Measurements from ENCODE around the gene MARF1. TPM values are rescaled to one million over a fixed set of nuclear protein-coding genes. Genes with fewer than 3 reads are reported as not detected.

The MARF1 gene
- total RNA-seq, 4 donors from 2014 or later, result 21.0 to 91.9 (median 42.2) TPM

DNA sequence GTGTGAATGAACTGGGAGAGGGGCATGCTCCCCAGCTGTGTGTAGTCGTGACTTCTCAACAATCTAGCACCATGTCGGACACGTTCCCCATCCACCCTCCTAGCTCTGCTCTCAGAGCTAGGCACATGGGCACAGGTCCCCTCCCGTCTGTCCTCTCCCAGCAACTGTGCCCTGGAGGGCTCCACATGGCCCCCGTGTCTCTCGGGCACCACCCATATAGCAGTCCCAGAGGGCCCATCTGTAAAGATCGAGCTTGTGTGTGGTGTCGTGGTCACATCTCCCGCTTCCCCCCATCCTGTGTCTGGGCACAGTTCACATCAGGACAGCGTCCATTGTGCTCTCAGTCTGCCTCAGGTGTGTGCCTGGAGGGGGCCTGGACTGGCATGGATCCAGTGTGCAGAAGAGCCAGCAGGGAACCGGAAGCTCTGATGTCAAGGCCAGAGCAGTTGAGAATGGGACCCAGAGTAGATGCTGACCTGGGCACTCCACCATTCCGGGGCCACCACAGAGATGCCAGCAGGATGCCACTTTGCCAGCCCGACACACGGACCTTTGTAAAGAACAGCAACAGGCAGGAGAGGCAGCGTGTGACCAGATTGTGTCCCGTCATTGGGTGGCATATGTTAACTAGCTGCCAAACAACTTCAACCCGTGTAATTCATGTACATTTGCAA, 55.7 kb downstream of the MARF1 start:
- Histone ChIP-seq H3K4me3 (no peak overlapping the region), H3K36me3 (no peaks in the 10 kb centered on the region), H3K27me3 (no peaks in the 10 kb centered on the region), H3K27ac (no peak overlapping the region), H3K9me3 (peaks cover 0 to 18% of the 10 kb centered on the region in 2 donors), H3K4me1 (no peaks in the 10 kb centered on the region)
- no peak for TF ChIP-seq POLR2A (IDR thresholded peaks at IDR 0.05)
- TF ChIP-seq, protein P1, sequence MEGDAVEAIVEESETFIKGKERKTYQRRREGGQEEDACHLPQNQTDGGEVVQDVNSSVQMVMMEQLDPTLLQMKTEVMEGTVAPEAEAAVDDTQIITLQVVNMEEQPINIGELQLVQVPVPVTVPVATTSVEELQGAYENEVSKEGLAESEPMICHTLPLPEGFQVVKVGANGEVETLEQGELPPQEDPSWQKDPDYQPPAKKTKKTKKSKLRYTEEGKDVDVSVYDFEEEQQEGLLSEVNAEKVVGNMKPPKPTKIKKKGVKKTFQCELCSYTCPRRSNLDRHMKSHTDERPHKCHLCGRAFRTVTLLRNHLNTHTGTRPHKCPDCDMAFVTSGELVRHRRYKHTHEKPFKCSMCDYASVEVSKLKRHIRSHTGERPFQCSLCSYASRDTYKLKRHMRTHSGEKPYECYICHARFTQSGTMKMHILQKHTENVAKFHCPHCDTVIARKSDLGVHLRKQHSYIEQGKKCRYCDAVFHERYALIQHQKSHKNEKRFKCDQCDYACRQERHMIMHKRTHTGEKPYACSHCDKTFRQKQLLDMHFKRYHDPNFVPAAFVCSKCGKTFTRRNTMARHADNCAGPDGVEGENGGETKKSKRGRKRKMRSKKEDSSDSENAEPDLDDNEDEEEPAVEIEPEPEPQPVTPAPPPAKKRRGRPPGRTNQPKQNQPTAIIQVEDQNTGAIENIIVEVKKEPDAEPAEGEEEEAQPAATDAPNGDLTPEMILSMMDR (IDR thresholded peaks at IDR 0.05), result no peak
- intact Hi-C loops (cut with DNase I; ENCODE audit: low total_unique reads), result no loop called here
- DNase-seq, result no peak

DNA sequence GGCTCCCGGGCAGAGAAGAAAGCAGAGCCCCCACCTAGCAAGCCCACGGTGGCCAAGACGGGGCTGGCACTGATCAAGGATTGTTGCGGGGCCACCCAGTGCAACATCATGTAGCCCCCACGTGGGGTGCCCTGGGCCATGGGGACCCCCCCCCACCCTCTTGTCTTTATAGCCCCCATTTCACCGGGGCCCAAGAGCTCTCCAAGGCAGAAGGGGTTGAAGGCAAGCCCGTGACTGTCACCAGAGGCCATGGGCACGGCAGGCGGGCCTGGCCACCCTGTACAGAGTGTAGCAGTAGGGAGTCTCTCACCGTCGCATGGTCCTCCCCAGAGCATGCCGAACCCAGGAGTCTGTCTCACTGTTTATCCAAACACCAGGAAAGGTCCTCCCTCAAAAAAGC, 56.2 kb downstream of the MARF1 start:
- Histone ChIP-seq H3K9me3 (peaks cover 0 to 18% of the 10 kb centered on the region in 2 donors), H3K36me3 (no peaks in the 10 kb centered on the region), H3K4me1 (no peaks in the 10 kb centered on the region), H3K27me3 (no peaks in the 10 kb centered on the region), H3K27ac (no peak overlapping the region), H3K4me3 (no peak overlapping the region)
- TF ChIP-seq POLR2A (IDR thresholded peaks at IDR 0.05), result no peak
- TF ChIP-seq, protein P1 (IDR thresholded peaks at IDR 0.05), result no peak
- DNase-seq, result no peak
- intact Hi-C loops (cut with DNase I; ENCODE audit: low total_unique reads), result no loop called here

DNA sequence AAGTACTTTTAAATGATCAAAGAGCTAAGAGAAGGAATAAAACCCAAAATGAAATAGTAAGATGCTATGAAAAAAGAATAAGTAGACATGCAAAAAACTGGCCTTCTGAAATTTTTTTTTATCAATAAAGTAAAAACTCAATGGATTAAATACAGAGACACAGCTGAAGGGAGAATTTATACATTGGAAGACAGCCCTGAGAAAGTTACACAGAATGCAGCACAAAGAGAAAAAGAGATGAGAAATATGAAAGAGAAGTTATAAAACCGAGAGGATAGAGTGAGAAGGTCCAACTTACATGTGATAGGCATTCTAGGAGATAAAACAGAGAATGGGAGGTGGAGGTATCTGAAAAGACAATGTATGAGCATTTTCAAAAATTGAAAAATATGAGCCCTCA, 57.0 kb downstream of the MARF1 start:
- no peaks in the 10 kb centered on the region for H3K27me3 ChIP-seq
- no peaks in the 10 kb centered on the region for H3K36me3 ChIP-seq
- no peak overlapping the region for H3K4me3 ChIP-seq
- TF ChIP-seq, protein P1 (IDR thresholded peaks at IDR 0.05), result no peak
- no peak for TF ChIP-seq POLR2A (IDR thresholded peaks at IDR 0.05)
- no peaks in the 10 kb centered on the region for H3K4me1 ChIP-seq
- no peak overlapping the region for H3K27ac ChIP-seq
- DNase-seq, result no peak
- intact Hi-C loops (cut with DNase I; ENCODE audit: low total_unique reads), result no loop called here
- peaks cover 0 to 18% of the 10 kb centered on the region in 2 donors for H3K9me3 ChIP-seq

DNA sequence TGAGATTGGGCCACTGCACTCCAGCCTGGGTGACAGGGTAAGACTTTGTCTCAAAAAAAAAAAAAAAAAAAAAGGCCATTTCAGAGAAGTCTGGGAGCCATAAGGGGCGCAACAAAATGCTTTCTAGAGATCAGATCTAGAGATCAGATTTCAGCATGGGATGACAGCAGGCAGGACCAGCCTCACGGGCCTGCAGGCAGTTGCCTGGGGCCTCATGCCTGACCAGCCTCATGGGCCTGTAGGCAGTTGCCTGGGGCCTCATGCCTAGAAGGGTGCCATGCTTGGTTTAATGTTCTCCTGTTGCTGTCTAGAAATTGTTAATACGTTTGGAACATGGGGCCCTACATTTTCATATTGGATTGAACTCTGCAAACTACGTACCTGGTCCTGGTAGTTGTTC, 59.4 kb downstream of the MARF1 start:
- no peak for DNase-seq
- no peak overlapping the region for H3K4me3 ChIP-seq
- H3K27me3 ChIP-seq, result no peaks in the 10 kb centered on the region
- H3K36me3 ChIP-seq, result no peaks in the 10 kb centered on the region
- no peaks in the 10 kb centered on the region for H3K4me1 ChIP-seq
- intact Hi-C loops (cut with DNase I; ENCODE audit: low total_unique reads), result no loop called here
- no peak for TF ChIP-seq POLR2A (IDR thresholded peaks at IDR 0.05)
- TF ChIP-seq, protein P1 (IDR thresholded peaks at IDR 0.05), result no peak
- H3K27ac ChIP-seq, result no peak overlapping the region
- peaks cover 0 to 18% of the 10 kb centered on the region in 2 donors for H3K9me3 ChIP-seq

DNA sequence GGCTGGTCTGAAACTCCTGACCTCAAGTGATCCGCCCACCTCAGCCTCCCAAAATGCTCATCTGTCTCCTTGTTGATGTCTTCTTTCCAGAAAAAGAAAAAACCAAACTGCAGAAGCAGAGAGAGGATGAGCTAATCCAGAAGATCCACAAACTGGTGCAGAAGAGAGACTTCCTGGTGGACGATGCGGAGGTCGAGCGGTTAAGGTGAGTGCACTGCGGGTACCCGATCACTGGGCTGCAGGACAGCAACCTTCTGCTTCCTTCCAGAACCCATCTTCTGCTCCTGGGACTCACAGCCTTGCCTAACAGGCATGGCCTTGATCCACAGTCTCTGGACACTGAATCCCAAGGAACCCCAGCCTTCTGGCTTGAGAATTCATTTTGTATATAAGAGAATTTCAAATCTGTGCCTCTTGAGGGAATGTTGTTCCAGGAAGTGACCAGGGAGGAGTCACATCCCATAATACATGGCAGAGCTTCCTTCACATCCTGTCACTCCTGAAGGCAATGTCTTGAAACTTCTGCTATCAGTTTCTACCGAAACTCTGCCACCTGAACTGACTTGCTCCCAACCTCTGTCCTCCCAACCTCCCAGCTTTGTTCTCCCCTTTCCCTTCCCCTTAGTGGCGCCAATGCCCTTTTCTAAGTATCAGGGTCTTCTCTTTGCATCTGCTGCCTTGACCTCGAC, 61.7 kb downstream of the MARF1 start:
- Histone ChIP-seq H3K9me3 (peaks cover 0 to 14% of the 10 kb centered on the region in 2 donors), H3K27me3 (no peaks in the 10 kb centered on the region), H3K4me1 (no peaks in the 10 kb centered on the region), H3K4me3 (no peak overlapping the region), H3K27ac (peak overlapping the region in 1 of 2 donors; percentile 42), H3K36me3 (no peaks in the 10 kb centered on the region)
- TF ChIP-seq POLR2A (IDR thresholded peaks at IDR 0.05), result no peak
- TF ChIP-seq, protein P1 (IDR thresholded peaks at IDR 0.05), result no peak
- DNase-seq, result no peak
- intact Hi-C loops (cut with DNase I; ENCODE audit: low total_unique reads), result no loop called here

All from uterus (tissue), 4 donors.